ENCODE measurements around the gene PIM2. TPM values are rescaled to one million over a fixed set of nuclear protein-coding genes. Genes with fewer than 3 reads are reported as not detected.

Gene PIM2
- total and polyA plus RNA-seq, 8 donors, result 1.3 to 8.6 (median 2.9) TPM

DNA sequence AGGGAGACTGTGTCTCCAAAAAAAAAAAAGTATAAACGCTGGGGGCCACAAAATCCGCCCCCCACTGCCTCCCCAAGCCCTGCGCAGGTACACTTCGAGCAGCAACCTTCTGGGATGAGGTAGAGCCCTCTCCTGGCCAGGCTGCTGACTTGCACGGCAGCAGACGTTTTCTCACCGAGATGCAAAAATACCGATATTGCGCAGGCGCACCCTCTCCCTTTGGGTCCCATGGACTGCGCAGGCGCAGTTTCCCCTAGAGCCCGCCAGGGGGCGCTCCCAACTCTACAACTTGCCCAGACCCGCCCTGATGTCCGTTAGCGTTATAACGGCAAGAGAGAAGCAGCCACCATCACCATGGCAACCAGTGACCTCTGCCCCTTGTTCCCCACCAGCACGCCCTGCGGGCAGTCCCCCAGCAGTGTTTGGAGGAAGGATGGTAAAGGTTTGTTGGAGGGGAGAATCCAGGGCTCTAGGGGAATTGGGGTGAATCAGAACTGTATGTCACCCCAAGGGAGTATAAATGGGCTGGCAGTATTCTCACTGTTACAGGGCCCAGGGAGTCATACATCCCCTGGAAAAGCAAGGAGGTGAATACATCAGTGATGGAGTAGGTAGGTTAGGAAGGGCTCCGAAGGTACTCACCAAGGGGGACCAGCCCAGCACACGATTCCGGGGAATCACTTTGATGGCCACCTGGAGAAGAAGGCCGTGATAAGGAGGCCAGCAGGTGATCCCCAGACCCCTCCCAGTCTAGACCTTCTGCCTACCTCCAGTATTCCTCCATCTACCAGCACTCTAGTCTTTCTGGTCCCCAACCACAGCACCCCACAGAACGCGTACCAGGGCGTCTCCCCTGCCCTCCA is 1.5 kb downstream of the PIM2 start:
- Histone ChIP-seq H3K9me3 (no peaks in the 10 kb centered on the region), H3K4me3 (peak overlapping the region in 1 of 4 donors; percentile 17), H3K27me3 (peaks cover 0 to 4% (median 0%) of the 10 kb centered on the region in 4 donors), H3K36me3 (no peaks in the 10 kb centered on the region), H3K27ac (no peak overlapping the region), H3K4me1 (no peaks in the 10 kb centered on the region)
- DNase-seq (peak; percentile 80 to 93 (median 89)), ATAC-seq (peak; percentile 57 to 81 (median 78)), FAIRE-seq (peak; percentile 85)
- TF ChIP-seq, protein P1, sequence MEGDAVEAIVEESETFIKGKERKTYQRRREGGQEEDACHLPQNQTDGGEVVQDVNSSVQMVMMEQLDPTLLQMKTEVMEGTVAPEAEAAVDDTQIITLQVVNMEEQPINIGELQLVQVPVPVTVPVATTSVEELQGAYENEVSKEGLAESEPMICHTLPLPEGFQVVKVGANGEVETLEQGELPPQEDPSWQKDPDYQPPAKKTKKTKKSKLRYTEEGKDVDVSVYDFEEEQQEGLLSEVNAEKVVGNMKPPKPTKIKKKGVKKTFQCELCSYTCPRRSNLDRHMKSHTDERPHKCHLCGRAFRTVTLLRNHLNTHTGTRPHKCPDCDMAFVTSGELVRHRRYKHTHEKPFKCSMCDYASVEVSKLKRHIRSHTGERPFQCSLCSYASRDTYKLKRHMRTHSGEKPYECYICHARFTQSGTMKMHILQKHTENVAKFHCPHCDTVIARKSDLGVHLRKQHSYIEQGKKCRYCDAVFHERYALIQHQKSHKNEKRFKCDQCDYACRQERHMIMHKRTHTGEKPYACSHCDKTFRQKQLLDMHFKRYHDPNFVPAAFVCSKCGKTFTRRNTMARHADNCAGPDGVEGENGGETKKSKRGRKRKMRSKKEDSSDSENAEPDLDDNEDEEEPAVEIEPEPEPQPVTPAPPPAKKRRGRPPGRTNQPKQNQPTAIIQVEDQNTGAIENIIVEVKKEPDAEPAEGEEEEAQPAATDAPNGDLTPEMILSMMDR (IDR thresholded peaks at IDR 0.05), result peak; percentile 84 to 97 (median 92)
- 20 to 41% methylated on average over 27 of the region's 27 CpGs for WGBS, 2 donors
- intact Hi-C loops (cut with DNase I), result no loop called here

DNA sequence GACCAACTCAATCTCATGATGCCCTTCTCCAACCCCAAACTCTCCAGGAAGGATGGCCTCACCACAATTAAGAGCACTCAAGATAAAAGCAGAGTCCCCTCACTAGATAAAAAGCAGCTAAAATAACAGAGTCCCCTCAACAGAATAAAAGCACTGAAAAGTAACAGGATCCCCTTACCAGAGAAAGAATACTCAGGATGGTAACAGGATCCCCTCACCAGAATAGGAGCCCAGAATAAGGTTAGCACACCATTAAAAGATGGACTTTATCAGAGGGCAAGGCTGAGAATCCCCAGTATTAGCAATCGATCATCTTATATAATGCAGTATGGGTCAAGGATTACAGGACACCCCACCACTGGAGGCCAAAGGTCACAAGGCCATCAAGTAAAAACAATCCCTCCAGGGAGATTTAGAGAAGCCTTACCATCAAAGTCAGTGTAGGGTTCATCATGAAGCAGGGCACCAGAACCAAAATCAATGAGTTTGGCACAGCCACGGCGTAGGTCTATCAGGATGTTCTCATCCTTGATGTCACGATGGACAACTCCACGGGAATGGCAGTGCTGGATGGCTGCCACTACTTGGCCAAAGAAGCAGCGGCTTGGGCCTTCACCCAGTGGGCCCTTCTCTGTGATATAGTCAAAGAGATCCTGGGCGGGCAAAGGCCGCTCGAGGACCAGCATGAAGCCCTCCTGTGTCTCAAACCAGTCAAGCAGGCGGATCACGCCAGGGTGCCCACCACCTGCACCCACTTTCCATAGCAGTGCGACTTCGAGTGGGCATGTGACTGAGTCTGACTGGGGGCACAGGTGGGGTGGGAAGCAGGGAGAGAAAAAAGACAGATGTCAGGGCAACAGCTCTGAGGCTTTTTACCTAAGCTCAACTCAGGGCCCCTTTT is 4.0 kb downstream of the PIM2 start:
- no peak for FAIRE-seq

DNA sequence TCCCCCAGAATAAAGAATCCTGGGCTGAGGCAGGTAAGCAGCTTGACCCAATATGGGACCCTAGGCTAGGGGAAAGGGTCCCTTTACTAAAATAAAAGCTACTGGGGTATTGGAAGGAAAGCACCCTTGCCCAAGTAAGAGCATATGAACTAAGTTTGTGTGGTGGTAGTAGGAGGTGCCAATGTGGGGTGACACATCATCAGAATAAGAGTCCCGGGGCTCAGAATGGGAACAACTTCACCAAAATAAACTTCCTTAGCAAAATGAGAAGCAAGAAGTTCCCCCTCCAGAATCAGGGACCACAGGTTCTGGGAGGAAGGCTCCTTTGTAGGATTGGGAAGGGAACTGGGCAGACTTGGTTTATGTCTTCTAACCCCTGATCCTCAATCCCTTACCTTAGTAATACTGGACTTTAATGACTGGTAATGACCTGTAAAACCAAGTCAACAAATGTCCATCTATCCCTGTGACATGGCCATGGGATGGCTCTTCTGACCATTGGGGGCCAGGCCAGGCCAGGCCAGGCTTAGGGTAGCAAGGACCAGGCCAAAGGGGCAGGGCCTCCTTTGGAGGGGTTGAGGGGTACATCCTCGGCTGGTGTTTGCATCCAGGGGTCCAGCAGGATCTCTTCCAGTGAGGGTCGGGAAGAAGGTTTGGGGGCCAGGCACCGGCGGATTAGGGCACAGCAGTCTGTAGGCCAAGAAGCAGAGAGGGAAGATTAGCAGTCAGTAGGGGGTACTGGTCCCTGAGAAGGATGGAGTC is 5.0 kb downstream of the PIM2 start:
- no peak overlapping the region for H3K4me3 ChIP-seq
- H3K27ac ChIP-seq, result no peak overlapping the region
- WGBS, 2 donors, result 79 to 86% methylated on average over 5 of the region's 5 CpGs
- no peak for ATAC-seq
- DNase-seq, result no peak
- no peak for FAIRE-seq
- no peaks in the 10 kb centered on the region for H3K9me3 ChIP-seq
- peaks cover 0 to 4% (median 0%) of the 10 kb centered on the region in 4 donors for H3K27me3 ChIP-seq
- H3K4me1 ChIP-seq, result no peaks in the 10 kb centered on the region
- TF ChIP-seq, protein P1 (IDR thresholded peaks at IDR 0.05), result no peak
- no peaks in the 10 kb centered on the region for H3K36me3 ChIP-seq
- intact Hi-C loops (cut with DNase I), result no loop called here

More for the DNA sequence above, 4.0 kb downstream of the PIM2 start:
- no peaks in the 10 kb centered on the region for H3K9me3 ChIP-seq
- no peaks in the 10 kb centered on the region for H3K36me3 ChIP-seq
- no peak overlapping the region for H3K27ac ChIP-seq
- DNase-seq, result no peak
- 87% methylated on average over 13 of the region's 13 CpGs for WGBS, 2 donors
- H3K4me1 ChIP-seq, result no peaks in the 10 kb centered on the region
- no peak for ATAC-seq
- intact Hi-C loops (cut with DNase I), result no loop called here
- peaks cover 0 to 4% (median 0%) of the 10 kb centered on the region in 4 donors for H3K27me3 ChIP-seq
- H3K4me3 ChIP-seq, result no peak overlapping the region
- TF ChIP-seq, protein P1 (IDR thresholded peaks at IDR 0.05), result no peak

DNA sequence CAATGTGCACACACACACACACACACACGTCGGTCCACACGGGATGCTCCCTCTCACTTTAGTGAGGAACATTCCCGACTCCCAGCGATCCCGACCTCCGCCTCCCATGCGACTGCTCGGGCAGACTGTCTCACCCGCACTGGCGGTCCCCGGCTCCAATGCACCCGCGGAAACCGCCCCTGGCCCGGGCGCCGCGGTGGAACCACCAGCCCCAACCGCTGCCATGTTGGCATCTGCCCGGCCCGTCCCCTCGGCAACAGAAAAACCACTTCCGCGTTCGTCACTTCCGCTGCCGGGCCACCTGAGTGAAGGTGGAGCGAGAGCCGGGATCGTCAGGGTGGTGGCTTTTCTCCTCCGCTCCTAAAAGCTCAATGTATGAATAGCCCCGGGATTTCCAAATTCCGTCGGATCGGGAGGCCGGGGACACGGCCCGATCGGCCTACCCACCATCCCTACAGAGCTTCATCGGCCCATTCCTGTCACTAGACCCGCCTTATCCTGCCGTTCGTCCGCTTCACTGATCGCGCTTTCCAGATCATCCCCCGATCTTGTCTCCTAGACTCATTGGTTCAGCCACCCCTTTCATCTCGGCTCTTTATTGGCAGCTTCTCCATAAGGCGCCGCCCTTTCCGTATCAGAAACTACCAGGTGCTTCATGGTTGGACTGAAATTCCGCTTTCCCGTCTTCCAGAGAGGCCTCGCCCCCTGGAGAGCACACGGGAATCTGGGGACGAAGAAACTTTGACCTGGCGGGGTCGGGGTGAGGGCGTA is 7.2 kb downstream of the PIM2 start, which contains the start of gene SLC35A2:
SLC35A2 (minus strand) TSS at position 235 of the 771 bp plus-strand sequence; CDS start at position 225, 10 bp downstream.
- intact Hi-C loops (cut with DNase I), result no loop called here
- 0 to 26% methylated on average over 59 to 60 of the region's 60 CpGs for WGBS, 2 donors
- DNase-seq, result peak; percentile 75 to 89 (median 82)
- FAIRE-seq, result peak; percentile 20
- peak; percentile 92 to 96 (median 94) for ATAC-seq
- H3K4me3 ChIP-seq, result peak within 1 kb of the TSS; percentile 28 to 66 (median 43)
- no peaks in the 10 kb centered on the region for H3K27me3 ChIP-seq
- TF ChIP-seq, protein P1 (IDR thresholded peaks at IDR 0.05), result no peak
- H3K27ac ChIP-seq, result peak within 1 kb of the TSS; percentile 38 to 84 (median 74)
- H3K9me3 ChIP-seq, result no peaks in the 10 kb centered on the region
- H3K4me1 ChIP-seq, result no peaks in the 10 kb centered on the region
- H3K36me3 ChIP-seq, result no peaks in the 10 kb centered on the region

All from pancreas (tissue), 10 donors.